ENCODE measurements around the gene ZNF101. TPM values are rescaled to one million over a fixed set of nuclear protein-coding genes. Genes with fewer than 3 reads are reported as not detected.
"Not testable (repeated sequence)": the region's sequence is repeated elsewhere in the genome, so short reads cannot be mapped to it uniquely, and the experiment has no call there.

The ZNF101 gene
- total and polyA plus RNA-seq, 5 donors: 3.1 to 5.9 (median 4.3) TPM

- WGBS: 98% methylated on average over 10 of the region's 10 CpGs
- H3K27me3 ChIP-seq (ENCODE audit: control insufficient read depth, insufficient read depth); H3K4me3 ChIP-seq (ENCODE audit: low read length); ATAC-seq; H3K4me1 ChIP-seq (ENCODE audit: control insufficient read depth, insufficient read depth, low read length); DNase-seq; H3K27ac ChIP-seq (ENCODE audit: low read length); intact Hi-C loops (cut with DNase I); H3K9me3 ChIP-seq (ENCODE audit: control insufficient read depth, low read length): not testable (repeated sequence)
Measured at GRCh38 chr19:19689023-19689422, 20.4 kb downstream of the ZNF101 start.

GRCh38 chr19:19691683-19692082 is 23.0 kb downstream of the ZNF101 start:
- Histone ChIP-seq H3K27me3 (ENCODE audit: control insufficient read depth, insufficient read depth) (no peaks in the 10 kb centered on the region), H3K27ac (ENCODE audit: low read length) (no peak overlapping the region), H3K9me3 (ENCODE audit: control insufficient read depth, low read length) (no peaks in the 10 kb centered on the region), H3K4me3 (ENCODE audit: low read length) (no peak overlapping the region), H3K4me1 (ENCODE audit: control insufficient read depth, insufficient read depth, low read length) (no peaks in the 10 kb centered on the region)
- ATAC-seq: no peak
- 87% methylated on average over 10 of the region's 10 CpGs for WGBS
- no peak for DNase-seq
- intact Hi-C loops (cut with DNase I): no loop called here

GRCh38 chr19:19696386-19696785 is 27.7 kb downstream of the ZNF101 start:
- no peaks in the 10 kb centered on the region for H3K4me1 ChIP-seq (ENCODE audit: control insufficient read depth, insufficient read depth, low read length)
- no peaks in the 10 kb centered on the region for H3K27me3 ChIP-seq (ENCODE audit: control insufficient read depth, insufficient read depth)
- DNase-seq (no peak), ATAC-seq (no peak)
- no peaks in the 10 kb centered on the region for H3K9me3 ChIP-seq (ENCODE audit: control insufficient read depth, low read length)
- intact Hi-C loops (cut with DNase I): no loop called here
- 73% methylated on average over 2 of the region's 2 CpGs for WGBS
- no peak overlapping the region for H3K27ac ChIP-seq (ENCODE audit: low read length)
- no peak overlapping the region for H3K4me3 ChIP-seq (ENCODE audit: low read length)

GRCh38 chr19:19697589-19697988 is 28.9 kb downstream of the ZNF101 start:
- Histone ChIP-seq H3K27ac (ENCODE audit: low read length) (no peak overlapping the region), H3K4me3 (ENCODE audit: low read length) (no peak overlapping the region), H3K4me1 (ENCODE audit: control insufficient read depth, insufficient read depth, low read length) (no peaks in the 10 kb centered on the region), H3K27me3 (ENCODE audit: control insufficient read depth, insufficient read depth) (no peaks in the 10 kb centered on the region), H3K9me3 (ENCODE audit: control insufficient read depth, low read length) (no peaks in the 10 kb centered on the region)
- 90% methylated on average over 5 of the region's 5 CpGs for WGBS
- ATAC-seq (no peak), DNase-seq (no peak)
- intact Hi-C loops (cut with DNase I): no loop called here

- 96% methylated on average over 1 of the region's 1 CpG for WGBS
- H3K4me3 ChIP-seq (ENCODE audit: low read length); H3K9me3 ChIP-seq (ENCODE audit: control insufficient read depth, low read length); H3K27ac ChIP-seq (ENCODE audit: low read length); intact Hi-C loops (cut with DNase I); DNase-seq; H3K27me3 ChIP-seq (ENCODE audit: control insufficient read depth, insufficient read depth); H3K4me1 ChIP-seq (ENCODE audit: control insufficient read depth, insufficient read depth, low read length); ATAC-seq: not testable (repeated sequence)
Measured at GRCh38 chr19:19700493-19700892, 31.9 kb downstream of the ZNF101 start.

GRCh38 chr19:19704836-19705235 is 36.2 kb downstream of the ZNF101 start:
- WGBS: 91% methylated on average over 6 of the region's 6 CpGs
- Histone ChIP-seq H3K4me1 (ENCODE audit: control insufficient read depth, insufficient read depth, low read length) (no peaks in the 10 kb centered on the region), H3K4me3 (ENCODE audit: low read length) (no peak overlapping the region), H3K9me3 (ENCODE audit: control insufficient read depth, low read length) (peaks cover 16% of the 10 kb centered on the region), H3K27ac (ENCODE audit: low read length) (no peak overlapping the region), H3K27me3 (ENCODE audit: control insufficient read depth, insufficient read depth) (no peaks in the 10 kb centered on the region)
- DNase-seq (no peak), ATAC-seq (no peak)
- intact Hi-C loops (cut with DNase I): no loop called here

GRCh38 chr19:19710506-19710905 is 41.9 kb downstream of the ZNF101 start:
- H3K27me3 ChIP-seq (ENCODE audit: control insufficient read depth, insufficient read depth): no peaks in the 10 kb centered on the region
- no peak overlapping the region for H3K27ac ChIP-seq (ENCODE audit: low read length)
- H3K4me1 ChIP-seq (ENCODE audit: control insufficient read depth, insufficient read depth, low read length): no peaks in the 10 kb centered on the region
- DNase-seq (no peak), ATAC-seq (no peak)
- intact Hi-C loops (cut with DNase I): no loop called here
- peaks cover 29% of the 10 kb centered on the region for H3K9me3 ChIP-seq (ENCODE audit: control insufficient read depth, low read length)
- over 99% methylated on average over 2 of the region's 2 CpGs for WGBS
- no peak overlapping the region for H3K4me3 ChIP-seq (ENCODE audit: low read length)

- Histone ChIP-seq H3K27me3 (ENCODE audit: control insufficient read depth, insufficient read depth) (no peaks in the 10 kb centered on the region), H3K9me3 (ENCODE audit: control insufficient read depth, low read length) (peaks cover 32% of the 10 kb centered on the region), H3K4me3 (ENCODE audit: low read length) (no peak overlapping the region), H3K27ac (ENCODE audit: low read length) (no peak overlapping the region), H3K4me1 (ENCODE audit: control insufficient read depth, insufficient read depth, low read length) (no peaks in the 10 kb centered on the region)
- WGBS: 99% methylated on average over 14 of the region's 14 CpGs
- DNase-seq (no peak), ATAC-seq (no peak)
- intact Hi-C loops (cut with DNase I): no loop called here
Measured at GRCh38 chr19:19711306-19711933, 42.8 kb downstream of the ZNF101 start.

GRCh38 chr19:19711934-19712828 is 43.5 kb downstream of the ZNF101 start:
- no peak overlapping the region for H3K4me3 ChIP-seq (ENCODE audit: low read length)
- peaks cover 34% of the 10 kb centered on the region for H3K9me3 ChIP-seq (ENCODE audit: control insufficient read depth, low read length)
- H3K27me3 ChIP-seq (ENCODE audit: control insufficient read depth, insufficient read depth): no peaks in the 10 kb centered on the region
- WGBS: 99% methylated on average over 10 of the region's 10 CpGs
- DNase-seq (no peak), ATAC-seq (no peak)
- intact Hi-C loops (cut with DNase I): no loop called here
- no peaks in the 10 kb centered on the region for H3K4me1 ChIP-seq (ENCODE audit: control insufficient read depth, insufficient read depth, low read length)
- no peak overlapping the region for H3K27ac ChIP-seq (ENCODE audit: low read length)

- no peak overlapping the region for H3K4me3 ChIP-seq (ENCODE audit: low read length)
- no peak for DNase-seq
- ATAC-seq: no peak
- H3K9me3 ChIP-seq (ENCODE audit: control insufficient read depth, low read length): peaks cover 15% of the 10 kb centered on the region
- no peak overlapping the region for H3K27ac ChIP-seq (ENCODE audit: low read length)
- H3K4me1 ChIP-seq (ENCODE audit: control insufficient read depth, insufficient read depth, low read length): no peaks in the 10 kb centered on the region
- intact Hi-C loops (cut with DNase I): no loop called here
- no peaks in the 10 kb centered on the region for H3K27me3 ChIP-seq (ENCODE audit: control insufficient read depth, insufficient read depth)
- 99% methylated on average over 2 of the region's 2 CpGs for WGBS
Measured at GRCh38 chr19:19719798-19720197, 51.2 kb downstream of the ZNF101 start.

- WGBS: 99% methylated on average over 2 of the region's 2 CpGs
- H3K4me1 ChIP-seq (ENCODE audit: control insufficient read depth, insufficient read depth, low read length): no peaks in the 10 kb centered on the region
- no peaks in the 10 kb centered on the region for H3K27me3 ChIP-seq (ENCODE audit: control insufficient read depth, insufficient read depth)
- intact Hi-C loops (cut with DNase I): no loop called here
- no peak overlapping the region for H3K4me3 ChIP-seq (ENCODE audit: low read length)
- peaks cover 6% of the 10 kb centered on the region for H3K9me3 ChIP-seq (ENCODE audit: control insufficient read depth, low read length)
- ATAC-seq (no peak), DNase-seq (no peak)
- no peak overlapping the region for H3K27ac ChIP-seq (ENCODE audit: low read length)
Measured at GRCh38 chr19:19721896-19722295, 53.3 kb downstream of the ZNF101 start.

All from right cardiac atrium (tissue), 5 donors.